MM.1S (cell line): ENCODE results near the gene SH3BP1.

Experiments used
- DNase-seq: peaks from one replicate; pipeline ENCODE4 v3.0.0-alpha.2; 2015
- H2AFZ ChIP-seq: fragments of 300-600 bp; sonication (generic); 2 replicates; pipeline ENCODE4 v1.6.0; 2016; ENCODE audit warnings: antibody characterized with exemption, low read length
- H3F3A ChIP-seq: fragments of 300-600 bp; sonication (generic); 2 replicates; pipeline ENCODE4 v1.6.1; 2016; ENCODE audit warnings: mild to moderate bottlenecking, antibody characterized with exemption, low read length, moderate library complexity, mixed read lengths; ENCODE audit not compliant: insufficient read depth
- H3K27ac ChIP-seq: fragments of 300-600 bp; sonication (generic); 2 replicates; pipeline ENCODE4 v1.5.1; 2016; ENCODE audit warnings: mild to moderate bottlenecking, low read length
- H3K27me3 ChIP-seq: fragments of 300-600 bp; sonication (generic); replicated peaks from 2 replicates; pipeline ENCODE4 v1.6.0; 2016; ENCODE audit warnings: low read length; ENCODE audit not compliant: insufficient read depth
- H3K36me3 ChIP-seq: fragments of 300-600 bp; sonication (generic); replicated peaks from 2 replicates; pipeline ENCODE4 v1.6.1; 2016; ENCODE audit warnings: mild to moderate bottlenecking, low read length, mixed read lengths; ENCODE audit not compliant: insufficient read depth
- H3K4me1 ChIP-seq: fragments of 300-600 bp; sonication (generic); 2 replicates; pipeline ENCODE4 v1.6.1; 2016; ENCODE audit warnings: low read length, mixed read lengths
- H3K4me2 ChIP-seq: fragments of 300-600 bp; sonication (generic); 2 replicates; pipeline ENCODE4 v1.6.0; 2016; ENCODE audit warnings: low read depth, low read length
- H3K4me3 ChIP-seq: fragments of 300-600 bp; sonication (generic); 2 replicates; pipeline ENCODE4 v1.5.1; 2016; ENCODE audit warnings: low read length, mixed read lengths
- H3K79me2 ChIP-seq: fragments of 300-600 bp; sonication (generic); 2 replicates; pipeline ENCODE4 v1.6.1; 2016; ENCODE audit warnings: mixed run types, low read length, mixed read lengths
- H3K9ac ChIP-seq: fragments of 300-600 bp; sonication (generic); 2 replicates; pipeline ENCODE4 v1.6.1; 2016; ENCODE audit warnings: low read length, mixed read lengths
- H3K9me2 ChIP-seq: fragments of 300-600 bp; sonication (generic); replicated peaks from 2 replicates; pipeline ENCODE4 v1.6.1; 2016; ENCODE audit warnings: mild to moderate bottlenecking, low read length, mixed read lengths; ENCODE audit not compliant: insufficient read depth
- H3K9me3 ChIP-seq: fragments of 300-600 bp; sonication (generic); replicated peaks from 2 replicates; pipeline ENCODE4 v1.6.1; 2016; ENCODE audit warnings: mild to moderate bottlenecking, low read length, mixed read lengths; ENCODE audit not compliant: insufficient read depth
- H4K20me1 ChIP-seq: fragments of 300-600 bp; sonication (generic); 2 replicates; pipeline ENCODE4 v1.6.1; 2016; ENCODE audit warnings: mild to moderate bottlenecking, low read length, moderate library complexity, mixed read lengths; ENCODE audit not compliant: insufficient read depth
- CTCF ChIP-seq: fragments of 300-600 bp; sonication (generic); IDR thresholded peaks from 2 replicates; pipeline ENCODE4 v1.5.1; 2016; ENCODE audit warnings: antibody characterized with exemption, low read length, mixed read lengths
- EZH2 ChIP-seq: fragments of 300-600 bp; sonication (generic); optimal IDR thresholded peaks from 2 replicates; pipeline ENCODE3; 2017; ENCODE audit warnings: low read depth, mild to moderate bottlenecking, antibody characterized with exemption, low read length, mixed read lengths
- EZH2phosphoT487 ChIP-seq: fragments of 300-600 bp; sonication (generic); IDR thresholded peaks from 2 replicates; pipeline ENCODE4 v1.6.1; 2018; ENCODE audit warnings: antibody characterized with exemption, low read length

SH3BP1 gene

GRCh38 chr22:37636186-37636948 is 3.1 kb upstream of the SH3BP1 start:
- H3K9me3 ChIP-seq = no peaks in the 10 kb centered on the region
- no peak overlapping the region for H3K4me3 ChIP-seq
- H3K9me2 ChIP-seq = no peaks in the 10 kb centered on the region
- peaks cover 13% of the 10 kb centered on the region for H3K79me2 ChIP-seq
- no peak overlapping the region for H2AFZ ChIP-seq
- TF ChIP-seq CTCF (peak; percentile 39), EZH2phosphoT487 (no peak)
- H3K27ac ChIP-seq = peak overlapping the region; percentile 57; the same call in 1 of the 2 replicates
- peaks cover 31% of the 10 kb centered on the region for H3K4me1 ChIP-seq
- H4K20me1 ChIP-seq = no peaks in the 10 kb centered on the region
- H3K27me3 ChIP-seq = no peaks in the 10 kb centered on the region
- peak overlapping the region; percentile 21; the same call in 1 of the 2 replicates for H3K4me2 ChIP-seq
- peaks cover 34% of the 10 kb centered on the region for H3F3A ChIP-seq
- H3K9ac ChIP-seq = peak overlapping the region; percentile 15; the same call in 1 of the 2 replicates
- no peaks in the 10 kb centered on the region for H3K36me3 ChIP-seq
- peak; percentile 74 for DNase-seq

- Histone ChIP-seq H3K4me1 (peaks cover 31% of the 10 kb centered on the region), H3K27me3 (no peaks in the 10 kb centered on the region), H3K4me2 (peak overlapping the region; percentile 21; the same call in 1 of the 2 replicates), H2AFZ (no peak overlapping the region), H3K9me2 (no peaks in the 10 kb centered on the region), H3K36me3 (no peaks in the 10 kb centered on the region), H4K20me1 (no peaks in the 10 kb centered on the region), H3K79me2 (peaks cover 13% of the 10 kb centered on the region), H3K9ac (no peak overlapping the region; the same call in 1 of the 2 replicates), H3K27ac (peak overlapping the region; percentile 57; the same call in 1 of the 2 replicates), H3K9me3 (no peaks in the 10 kb centered on the region), H3F3A (peaks cover 34% of the 10 kb centered on the region), H3K4me3 (no peak overlapping the region)
- TF ChIP-seq CTCF (no peak), EZH2phosphoT487 (no peak), EZH2 (no peak)
- DNase-seq = no peak
These were observed 2.6 kb upstream of the SH3BP1 start for GRCh38 chr22:37636949-37637273.

GRCh38 chr22:37638391-37639069 is 939 bp upstream of the SH3BP1 start:
- H3K79me2 ChIP-seq = peaks cover 13% of the 10 kb centered on the region
- no peaks in the 10 kb centered on the region for H3K9me2 ChIP-seq
- H3K36me3 ChIP-seq = no peaks in the 10 kb centered on the region
- DNase-seq = peak; percentile 76
- TF ChIP-seq EZH2 = no peak
- no peak for TF ChIP-seq EZH2phosphoT487
- no peak for TF ChIP-seq CTCF
- H3K27ac ChIP-seq = peak overlapping the region; percentile 47; the same call in 1 of the 2 replicates
- no peaks in the 10 kb centered on the region for H4K20me1 ChIP-seq
- peak overlapping the region; percentile 85 for H3K4me3 ChIP-seq
- peaks cover 34% of the 10 kb centered on the region for H3F3A ChIP-seq
- no peaks in the 10 kb centered on the region for H3K27me3 ChIP-seq
- H3K9ac ChIP-seq = peak overlapping the region; percentile 74; the same call in 1 of the 2 replicates
- H2AFZ ChIP-seq = peak overlapping the region; percentile 64
- H3K4me2 ChIP-seq = peak overlapping the region; percentile 88
- no peaks in the 10 kb centered on the region for H3K9me3 ChIP-seq
- peaks cover 31% of the 10 kb centered on the region for H3K4me1 ChIP-seq
